Chondrocyte (in vitro differentiated cells): ENCODE results near the gene CNTN3. TPM values are rescaled to one million over a fixed set of nuclear protein-coding genes. Genes with fewer than 3 reads are reported as not detected.

Experiments
- DNase-seq: peaks from one replicate; pipeline ENCODE4 v3.0.0; 2021; ENCODE audit warnings: mixed read lengths, low spot score
- H3K27ac Mint-ChIP-seq: one replicate; pipeline ENCODE4 v1.8.0; 2021; ENCODE audit warnings: mild to moderate bottlenecking, moderate library complexity, mixed read lengths; ENCODE audit not compliant: unreplicated experiment
- H3K27me3 Mint-ChIP-seq: 2 replicates; pipeline ENCODE4 v1.8.0; 2021; ENCODE audit warnings: low read depth, mixed read lengths
- H3K36me3 Mint-ChIP-seq: 2 replicates; pipeline ENCODE4 v1.8.0; 2021; ENCODE audit warnings: low read depth, mixed read lengths
- H3K4me1 Mint-ChIP-seq: 2 replicates; pipeline ENCODE4 v1.8.0; 2021; ENCODE audit warnings: low read depth, mild to moderate bottlenecking, mixed read lengths
- H3K4me3 Mint-ChIP-seq: one replicate; pipeline ENCODE4 v1.8.0; 2021; ENCODE audit warnings: mild to moderate bottlenecking, moderate library complexity, mixed read lengths; ENCODE audit not compliant: unreplicated experiment
- H3K9me3 Mint-ChIP-seq: 2 replicates; pipeline ENCODE4 v1.8.0; 2021; ENCODE audit warnings: low read depth, mixed read lengths
- CTCF ChIP-seq: fragments of 200-600 bp; sonication (generic); IDR thresholded peaks from 2 replicates; pipeline ENCODE4 v1.5.0; 2021; ENCODE audit warnings: antibody characterized with exemption, mild to moderate bottlenecking, moderate library complexity
- total RNA-seq: library from RNA; stranded (reverse); gene quantifications from 3 replicates; pipeline ENCODE4 v1.2.1, GENCODE V29; 2021

The CNTN3 gene
- total RNA-seq, 1 donor from 2014 or later = 2.1 TPM

GRCh38 chr3:74639681-74640080 lies 25.2 kb upstream of the CNTN3 start:
- Mint-ChIP-seq H3K4me3 (no peak overlapping the region), H3K36me3 (no peaks in the 10 kb centered on the region), H3K4me1 (peaks cover 8% of the 10 kb centered on the region), H3K27ac (no peak overlapping the region), H3K9me3 (no peaks in the 10 kb centered on the region), H3K27me3 (no peaks in the 10 kb centered on the region)
- no peak for DNase-seq
- TF ChIP-seq CTCF = no peak

- no peak overlapping the region for H3K27ac Mint-ChIP-seq
- no peak for TF ChIP-seq CTCF
- H3K9me3 Mint-ChIP-seq = no peaks in the 10 kb centered on the region
- no peak for DNase-seq
- H3K36me3 Mint-ChIP-seq = no peaks in the 10 kb centered on the region
- no peaks in the 10 kb centered on the region for H3K27me3 Mint-ChIP-seq
- H3K4me1 Mint-ChIP-seq = no peaks in the 10 kb centered on the region
- H3K4me3 Mint-ChIP-seq = no peak overlapping the region
These were observed 22.5 kb upstream of the CNTN3 start for GRCh38 chr3:74636981-74637380.

- no peaks in the 10 kb centered on the region for H3K9me3 Mint-ChIP-seq
- H3K27ac Mint-ChIP-seq = no peak overlapping the region
- H3K36me3 Mint-ChIP-seq = no peaks in the 10 kb centered on the region
- H3K4me3 Mint-ChIP-seq = no peak overlapping the region
- TF ChIP-seq CTCF = no peak
- H3K27me3 Mint-ChIP-seq = no peaks in the 10 kb centered on the region
- H3K4me1 Mint-ChIP-seq = peaks cover 16% of the 10 kb centered on the region
- DNase-seq = no peak
These were observed 18.6 kb upstream of the CNTN3 start for GRCh38 chr3:74633021-74633420.

- H3K27ac Mint-ChIP-seq = peak overlapping the region; percentile 43
These were observed 17.1 kb upstream of the CNTN3 start for GRCh38 chr3:74631351-74632140.

GRCh38 chr3:74630602-74631001 lies 16.1 kb upstream of the CNTN3 start:
- H3K4me1 Mint-ChIP-seq = peaks cover 16% of the 10 kb centered on the region
- no peaks in the 10 kb centered on the region for H3K36me3 Mint-ChIP-seq
- peak; percentile 87 for TF ChIP-seq CTCF
- H3K27ac Mint-ChIP-seq = no peak overlapping the region
- H3K4me3 Mint-ChIP-seq = no peak overlapping the region
- H3K27me3 Mint-ChIP-seq = no peaks in the 10 kb centered on the region
- H3K9me3 Mint-ChIP-seq = no peaks in the 10 kb centered on the region
- no peak for DNase-seq

More at GRCh38 chr3:74631351-74632140, 17.1 kb upstream of the CNTN3 start:
- no peak for TF ChIP-seq CTCF
- Mint-ChIP-seq H3K36me3 (no peaks in the 10 kb centered on the region), H3K4me1 (peaks cover 16% of the 10 kb centered on the region), H3K27me3 (no peaks in the 10 kb centered on the region), H3K4me3 (no peak overlapping the region), H3K9me3 (no peaks in the 10 kb centered on the region)
- no peak for DNase-seq
